SKM-1 treated with dmso at 0.1 percent for 144 hours (cell line): Measurements from ENCODE around the gene KAZN.

ENCODE experiments used
- DNase-seq: peaks from one replicate; lab custom pipeline; 2025; ENCODE audit not compliant: unreplicated experiment; lab: John Stamatoyannopoulos, UW

KAZN gene

GRCh38 chr1:14639291-14640050 is 41.0 kb downstream of the KAZN start:
- DNase-seq, result no peak

GRCh38 chr1:14642712-14643111 is 44.2 kb downstream of the KAZN start:
- DNase-seq, result no peak

GRCh38 chr1:14646973-14647372 is 48.5 kb downstream of the KAZN start:
- no peak for DNase-seq

GRCh38 chr1:14647777-14648176 is 49.3 kb downstream of the KAZN start:
- no peak for DNase-seq

- DNase-seq, result no peak
Observed at GRCh38 chr1:14648391-14648790, 49.9 kb downstream of the KAZN start.

GRCh38 chr1:14648896-14649855 is 50.7 kb downstream of the KAZN start:
- no peak for DNase-seq

- no peak for DNase-seq
Observed at GRCh38 chr1:14649976-14650375, 51.5 kb downstream of the KAZN start.

GRCh38 chr1:14650951-14651350 is 52.5 kb downstream of the KAZN start:
- no peak for DNase-seq

- no peak for DNase-seq
Observed at GRCh38 chr1:14652840-14653239, 54.4 kb downstream of the KAZN start.

GRCh38 chr1:14653461-14653960 is 55.0 kb downstream of the KAZN start:
- DNase-seq, result no peak

- no peak for DNase-seq
Observed at GRCh38 chr1:14654554-14654953, 56.1 kb downstream of the KAZN start.

GRCh38 chr1:14655385-14655784 is 56.9 kb downstream of the KAZN start:
- DNase-seq, result no peak

- no peak for DNase-seq
Observed at GRCh38 chr1:14656384-14656937, 58.0 kb downstream of the KAZN start.

- no peak for DNase-seq
Observed at GRCh38 chr1:14658642-14659041, 60.2 kb downstream of the KAZN start.

- no peak for DNase-seq
Observed at GRCh38 chr1:14659913-14660312, 61.4 kb downstream of the KAZN start.

- DNase-seq, result no peak
Observed at GRCh38 chr1:14660801-14661200, 62.3 kb downstream of the KAZN start.

- DNase-seq, result no peak
Observed at GRCh38 chr1:14661222-14661621, 62.7 kb downstream of the KAZN start.

- no peak for DNase-seq
Observed at GRCh38 chr1:14662116-14662515, 63.6 kb downstream of the KAZN start.

- no peak for DNase-seq
Observed at GRCh38 chr1:14663773-14664172, 65.3 kb downstream of the KAZN start.

- no peak for DNase-seq
Observed at GRCh38 chr1:14666373-14666772, 67.9 kb downstream of the KAZN start.

- no peak for DNase-seq
Observed at GRCh38 chr1:14666962-14667650, 68.6 kb downstream of the KAZN start.
